Right lobe of liver (tissue), 6 donors: ENCODE results near the gene C17orf107. TPM values are rescaled to one million over a fixed set of nuclear protein-coding genes. Genes with fewer than 3 reads are reported as not detected.

Source experiments
- ATAC-seq, 4 donors: fragments of 200-7000 bp; cut with Tn5 transposase; one replicate each; pipeline ENCODE4 v1.9.1; 2020; ENCODE audit warnings: mild to moderate bottlenecking in 4 of 4, moderate library complexity in 4 of 4
- DNase-seq, 3 donors: peaks; one replicate each; pipeline ENCODE4 v3.0.0-alpha.2; 2020
- H3K27ac ChIP-seq, 3 donors: fragments of 200-600 bp; one replicate each; pipeline ENCODE4 v1.8.0; 2022
- H3K27me3 ChIP-seq, 2 donors: fragments of 200-600 bp; one replicate each; pipeline ENCODE4 v1.8.0; 2022
- H3K36me3 ChIP-seq, 4 donors: fragments of 200-600 bp; sonication (generic) in 1 of 4; one replicate each; pipeline versions ENCODE4 v1.5.1 to v1.8.0; 2017 to 2022; ENCODE audit warnings: control low read depth in 1 of 4
- H3K4me1 ChIP-seq, 4 donors: fragments of 200-600 bp; sonication (generic) in 1 of 4; one replicate each; pipeline versions ENCODE4 v1.5.1 to v1.8.0; 2017 to 2022; ENCODE audit warnings: control low read depth in 1 of 4
- H3K4me3 ChIP-seq, 3 donors: fragments of 200-600 bp; one replicate each; pipeline ENCODE4 v1.8.0; 2022
- H3K9me3 ChIP-seq, 4 donors: fragments of 200-600 bp; sonication (generic) in 1 of 4; one replicate each; pipeline versions ENCODE4 v1.5.1 to v1.8.0; 2017 to 2022; ENCODE audit warnings: control low read depth in 1 of 4
- CTCF ChIP-seq, 4 donors: fragments of 200-600 bp in 3 of 4; fragments of 450-650 bp in 1 of 4; IDR thresholded peaks; one replicate each; pipeline versions ENCODE4 v1.5.1 to v1.8.0; 2016 to 2022; ENCODE audit warnings: antibody characterized with exemption in 4 of 4, mild to moderate bottlenecking in 2 of 4
- POLR2A ChIP-seq: fragments of 450-650 bp; IDR thresholded peaks from one replicate; pipeline ENCODE4 v1.6.1; 2017; ENCODE audit warnings: antibody characterized with exemption, mild to moderate bottlenecking
- WGBS: methylation state at CpG from one replicate; pipeline ENCODE4 v1.1.6; 2018; ENCODE audit warnings: low coverage, low lambda C conversion rate; ENCODE audit not compliant: insufficient coverage; ENCODE audit errors: missing lambda C conversion rate; 5-methylcytosine and 5-hydroxymethylcytosine counted together
- intact Hi-C, 2 donors: fragments of 100-400 bp; cut with DNase I; formaldehyde crosslinking; loops; one replicate each; pipeline versions ENCODE4 v1.11.2 to v1.14.1; 2022
- total RNA-seq, 6 experiments: library from RNA; depleted of rRNA in 2 of 6; stranded (reverse); fragments of >200 nt in 2 of 6; fragmentation: NEBNext Ultra II Directional in 3 of 6; extraction: Animal tissue kit (Norgen Biotek cat#: 25700) in 3 of 6; gene quantifications; one replicate each; pipeline versions ENCODE4 v1.1.0 to v1.2.4, GENCODE V29; 2016 to 2023
- donor health status: DM: no; HTN: yes; CAD: no.
- donor health status: DM: no; HTN: no; CAD: no.
- donor health status: DM: no; HTN: no; CAD: no.
- donor health status: DM: no; HTN: yes; CAD: no.
- donor health status: DM: no; HTN: yes; CAD: no.

C17orf107 gene
- total RNA-seq, 6 experiments from 2014 or later: 1.6 to 4.0 (median 3.2) TPM

GRCh38 chr17:4949321-4950074 lies 50.2 kb downstream of the C17orf107 start:
- H3K4me1 ChIP-seq: peaks cover 0 to 29% (median 5%) of the 10 kb centered on the region in 4 donors
- TF ChIP-seq CTCF (IDR thresholded peaks at IDR 0.05): no peak
- TF ChIP-seq POLR2A: no peak
- ATAC-seq: peak; percentile 30 to 65 (median 58)
- H3K4me3 ChIP-seq: peak overlapping the region; percentile 86 to 100 (median 91)
- 2% methylated on average over 9 of the region's 75 CpGs for WGBS
- no peaks in the 10 kb centered on the region for H3K27me3 ChIP-seq
- peaks cover 0 to 20% (median 4%) of the 10 kb centered on the region in 4 donors for H3K36me3 ChIP-seq
- H3K27ac ChIP-seq: peak overlapping the region; percentile 97 to 98 (median 97)
- H3K9me3 ChIP-seq: no peaks in the 10 kb centered on the region
- peak; percentile 87 to 94 (median 92) for DNase-seq
- intact Hi-C loops: no loop called here

GRCh38 chr17:4950075-4950745 lies 50.9 kb downstream of the C17orf107 start:
- WGBS: 5% methylated on average over 12 of the region's 52 CpGs
- DNase-seq (peak; percentile 85 to 91 (median 86)), ATAC-seq (peak; percentile 1 to 39 (median 19))
- H3K27ac ChIP-seq: peak overlapping the region; percentile 97 to 98 (median 97)
- no peaks in the 10 kb centered on the region for H3K9me3 ChIP-seq
- no peaks in the 10 kb centered on the region for H3K27me3 ChIP-seq
- H3K36me3 ChIP-seq: peaks cover 0 to 16% (median 0%) of the 10 kb centered on the region in 4 donors
- TF ChIP-seq POLR2A (peak; percentile 69), CTCF (IDR thresholded peaks at IDR 0.05) (no peak)
- peak overlapping the region; percentile 86 to 100 (median 91) for H3K4me3 ChIP-seq
- intact Hi-C loops: no loop called here
- peaks cover 0 to 28% (median 5%) of the 10 kb centered on the region in 4 donors for H3K4me1 ChIP-seq

- Histone ChIP-seq H3K4me3 (peak within 1 kb of the TSS; percentile 86 to 100 (median 91)), H3K9me3 (no peaks in the 10 kb centered on the region), H3K36me3 (peaks cover 0 to 10% (median 0%) of the 10 kb centered on the region in 4 donors), H3K27ac (peak within 1 kb of the TSS; percentile 97 to 98 (median 97)), H3K27me3 (no peaks in the 10 kb centered on the region), H3K4me1 (peaks cover 0 to 22% (median 5%) of the 10 kb centered on the region in 4 donors)
- DNase-seq: peak; percentile 68 to 89 (median 82)
- ATAC-seq: peak in 1 of 4 donors; percentile 12
- WGBS: 16% methylated on average over 7 of the region's 7 CpGs
- TF ChIP-seq POLR2A (peak; percentile 56), CTCF (IDR thresholded peaks at IDR 0.05) (no peak)
- intact Hi-C loops: no loop called here
Observed at GRCh38 chr17:4950746-4951204, 51.4 kb downstream of the C17orf107 start, which contains the start of gene ENO3. Gene ENO3 (plus strand): TSS chr17:4951119. CDS start chr17:4951830, 711 bp downstream.

- TF ChIP-seq POLR2A (no peak), CTCF (IDR thresholded peaks at IDR 0.05) (no peak)
- WGBS: 80% methylated on average over 1 of the region's 3 CpGs
- peak overlapping the region in 2 of 3 donors; percentile 91 to 100 for H3K4me3 ChIP-seq
- DNase-seq (no peak), ATAC-seq (no peak)
- peaks cover 0 to 15% (median 5%) of the 10 kb centered on the region in 4 donors for H3K4me1 ChIP-seq
- intact Hi-C loops: no loop called here
- H3K27ac ChIP-seq: no peak overlapping the region
- H3K9me3 ChIP-seq: no peaks in the 10 kb centered on the region
- peaks cover 0 to 3% (median 0%) of the 10 kb centered on the region in 4 donors for H3K36me3 ChIP-seq
- no peaks in the 10 kb centered on the region for H3K27me3 ChIP-seq
Observed at GRCh38 chr17:4951486-4951885, 52.1 kb downstream of the C17orf107 start.

Other genes starting within 250 kb of the C17orf107 start
- 10 to 100 TPM; 11.5 to 22.2 (median 16.1) TPM for gene PELP1, start 195.4 kb upstream of the C17orf107 start, total RNA-seq
- 10 to 100 TPM; 18.2 to 38.6 (median 23.9) TPM for gene ARRB2, start 188.9 kb upstream of the C17orf107 start, total RNA-seq
- gene MED11, start 168.1 kb upstream of the C17orf107 start, total RNA-seq: 10 to 100 TPM in 5 of 6 experiments, 1 to 10 TPM in 1; 10.0 to 21.1 (median 16.2) TPM
- 1 to 10 TPM in 5 of 6 experiments, under 1 TPM in 1; 0.70 to 6.5 (median 1.9) TPM for gene ZMYND15, start 159.7 kb upstream of the C17orf107 start, total RNA-seq
- 10 to 100 TPM; 13.3 to 69.6 (median 31.3) TPM for gene CXCL16, start 159.6 kb upstream of the C17orf107 start, total RNA-seq
- 100 to 1,000 TPM in 3 of 6 experiments, 10 to 100 TPM in 3; 67.1 to 215 (median 112) TPM for gene TM4SF5, start 127.7 kb upstream of the C17orf107 start, total RNA-seq
- 10 to 100 TPM in 1 of 6 experiments, 1 to 10 TPM in 5; 3.5 to 12.3 (median 5.2) TPM for gene VMO1, start 113.2 kb upstream of the C17orf107 start, total RNA-seq
- 10 to 100 TPM; 20.6 to 97.4 (median 60.9) TPM for gene GLTPD2, start 110.6 kb upstream of the C17orf107 start, total RNA-seq
- gene PSMB6, start 103.4 kb upstream of the C17orf107 start, total RNA-seq: 100 to 1,000 TPM in 2 of 6 experiments, 10 to 100 TPM in 4; 68.8 to 136 (median 75.7) TPM
- 10 to 100 TPM in 3 of 6 experiments, 1 to 10 TPM in 3; 8.2 to 27.3 (median 10.8) TPM for gene PLD2, start 92.4 kb upstream of the C17orf107 start, total RNA-seq
- 10 to 100 TPM; 20.3 to 42.5 (median 28.0) TPM for gene MINK1, start 66.2 kb upstream of the C17orf107 start, total RNA-seq
- 1 to 10 TPM; 1.4 to 2.9 (median 2.0) TPM for gene CHRNE, start 3.6 kb downstream of the C17orf107 start, total RNA-seq
- under 1 TPM in 3 of 6 experiments, not detected in 3; 0.13 to 0.20 (median 0.15) TPM for gene GP1BA, start 32.7 kb downstream of the C17orf107 start, total RNA-seq
- 10 to 100 TPM; 32.6 to 64.2 (median 41.0) TPM for gene SLC25A11, start 40.5 kb downstream of the C17orf107 start, total RNA-seq
- gene RNF167, start 40.7 kb downstream of the C17orf107 start, total RNA-seq: 10 to 100 TPM; 52.1 to 73.5 (median 57.5) TPM
- 1,000 to 10,000 TPM in 1 of 6 experiments, 100 to 1,000 TPM in 5; 221 to 1,037 (median 292) TPM for gene PFN1, start 49.0 kb downstream of the C17orf107 start, total RNA-seq
- 10 to 100 TPM; 54.7 to 69.8 (median 58.7) TPM for gene ENO3, start 51.6 kb downstream of the C17orf107 start, total RNA-seq
- gene SPAG7, start 68.3 kb downstream of the C17orf107 start, total RNA-seq: 10 to 100 TPM; 22.3 to 33.9 (median 26.4) TPM
- gene CAMTA2, start 88.1 kb downstream of the C17orf107 start, total RNA-seq: 10 to 100 TPM; 15.3 to 21.1 (median 17.7) TPM
- gene INCA1, start 98.0 kb downstream of the C17orf107 start, total RNA-seq: 1 to 10 TPM in 2 of 6 experiments, under 1 TPM in 3, not detected in 1; 0.83 to 1.3 (median 0.97) TPM
- gene KIF1C, start 98.4 kb downstream of the C17orf107 start, total RNA-seq: 100 to 1,000 TPM in 3 of 6 experiments, 10 to 100 TPM in 3; 59.8 to 112 (median 99.3) TPM
- gene SLC52A1, start 135.9 kb downstream of the C17orf107 start, total RNA-seq: under 1 TPM in 2 of 6 experiments, not detected in 4; 0.13 to 0.20 TPM
- 1 to 10 TPM in 1 of 6 experiments, under 1 TPM in 5; 0.51 to 1.6 (median 0.87) TPM for gene ZFP3, start 178.9 kb downstream of the C17orf107 start, total RNA-seq
- 1 to 10 TPM; 3.3 to 5.0 (median 4.5) TPM for gene ZNF232, start 212.3 kb downstream of the C17orf107 start, total RNA-seq
- under 1 TPM in 2 of 6 experiments, not detected in 4; 0.02 to 0.07 TPM for gene USP6, start 216.5 kb downstream of the C17orf107 start, total RNA-seq